ENCODE data around the gene ORMDL2.
"Not testable (repeated sequence)": the region's sequence is repeated elsewhere in the genome, so short reads cannot be mapped to it uniquely, and the experiment has no call there.

GRCh38 chr12:55866454-55867004, 48.7 kb downstream of the ORMDL2 start:
- not testable (repeated sequence) for TF ChIP-seq CTCF (IDR thresholded peaks at IDR 0.05; ENCODE audit: low read depth, low read length, poor library complexity, severe bottlenecking); EZH2phosphoT487 (IDR thresholded peaks at IDR 0.05; ENCODE audit: borderline replicate concordance, low read length)

Data from DOHH2 (cell line).